Measurements from ENCODE around the gene HAO2. TPM values are rescaled to one million over a fixed set of nuclear protein-coding genes. Genes with fewer than 3 reads are reported as not detected.

HAO2 gene
- total RNA-seq, 1 donor from 2014 or later, result not detected

- Histone ChIP-seq H3K4me3 (no peak overlapping the region), H3K4me1 (no peaks in the 10 kb centered on the region), H3K27me3 (ENCODE audit: low read depth) (no peaks in the 10 kb centered on the region), H3K27ac (replicated peaks) (no peak overlapping the region), H3K36me3 (no peaks in the 10 kb centered on the region), H3K9me3 (replicated peaks) (no peaks in the 10 kb centered on the region)
- TF ChIP-seq, protein P1, sequence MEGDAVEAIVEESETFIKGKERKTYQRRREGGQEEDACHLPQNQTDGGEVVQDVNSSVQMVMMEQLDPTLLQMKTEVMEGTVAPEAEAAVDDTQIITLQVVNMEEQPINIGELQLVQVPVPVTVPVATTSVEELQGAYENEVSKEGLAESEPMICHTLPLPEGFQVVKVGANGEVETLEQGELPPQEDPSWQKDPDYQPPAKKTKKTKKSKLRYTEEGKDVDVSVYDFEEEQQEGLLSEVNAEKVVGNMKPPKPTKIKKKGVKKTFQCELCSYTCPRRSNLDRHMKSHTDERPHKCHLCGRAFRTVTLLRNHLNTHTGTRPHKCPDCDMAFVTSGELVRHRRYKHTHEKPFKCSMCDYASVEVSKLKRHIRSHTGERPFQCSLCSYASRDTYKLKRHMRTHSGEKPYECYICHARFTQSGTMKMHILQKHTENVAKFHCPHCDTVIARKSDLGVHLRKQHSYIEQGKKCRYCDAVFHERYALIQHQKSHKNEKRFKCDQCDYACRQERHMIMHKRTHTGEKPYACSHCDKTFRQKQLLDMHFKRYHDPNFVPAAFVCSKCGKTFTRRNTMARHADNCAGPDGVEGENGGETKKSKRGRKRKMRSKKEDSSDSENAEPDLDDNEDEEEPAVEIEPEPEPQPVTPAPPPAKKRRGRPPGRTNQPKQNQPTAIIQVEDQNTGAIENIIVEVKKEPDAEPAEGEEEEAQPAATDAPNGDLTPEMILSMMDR (IDR thresholded peaks at IDR 0.05; ENCODE audit: borderline replicate concordance), result no peak
- intact Hi-C loops (cut with micrococcal nuclease), result no loop called here
- DNase-seq, result no peak
These were observed 30.6 kb upstream of the HAO2 start for GRCh38 chr1:119338004-119338403.

DNA sequence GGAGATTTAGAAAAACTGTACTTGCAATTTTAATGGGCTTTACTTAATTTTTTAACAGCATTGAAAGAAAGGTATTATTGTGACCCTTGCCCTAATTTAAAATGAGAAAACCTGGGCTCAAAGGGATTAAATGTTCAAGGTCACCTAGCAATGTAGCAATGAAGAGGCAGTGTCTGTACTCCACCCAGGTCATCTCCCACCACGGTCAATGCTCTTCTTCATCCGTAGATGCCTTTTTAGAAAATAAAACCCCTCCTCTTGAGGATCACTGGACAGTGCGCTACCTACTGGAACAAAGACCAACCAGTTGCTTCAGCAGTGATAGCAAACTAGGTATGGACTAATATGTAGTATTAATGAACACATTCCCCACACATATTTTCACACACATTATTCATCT, 29.8 kb upstream of the HAO2 start:
- no peak overlapping the region for H3K27ac ChIP-seq (replicated peaks)
- TF ChIP-seq, protein P1 (IDR thresholded peaks at IDR 0.05; ENCODE audit: borderline replicate concordance), result no peak
- no peaks in the 10 kb centered on the region for H3K4me1 ChIP-seq
- H3K9me3 ChIP-seq (replicated peaks), result no peaks in the 10 kb centered on the region
- H3K36me3 ChIP-seq, result no peaks in the 10 kb centered on the region
- H3K27me3 ChIP-seq (ENCODE audit: low read depth), result no peaks in the 10 kb centered on the region
- no peak overlapping the region for H3K4me3 ChIP-seq
- intact Hi-C loops (cut with micrococcal nuclease), result no loop called here
- no peak for DNase-seq

DNA sequence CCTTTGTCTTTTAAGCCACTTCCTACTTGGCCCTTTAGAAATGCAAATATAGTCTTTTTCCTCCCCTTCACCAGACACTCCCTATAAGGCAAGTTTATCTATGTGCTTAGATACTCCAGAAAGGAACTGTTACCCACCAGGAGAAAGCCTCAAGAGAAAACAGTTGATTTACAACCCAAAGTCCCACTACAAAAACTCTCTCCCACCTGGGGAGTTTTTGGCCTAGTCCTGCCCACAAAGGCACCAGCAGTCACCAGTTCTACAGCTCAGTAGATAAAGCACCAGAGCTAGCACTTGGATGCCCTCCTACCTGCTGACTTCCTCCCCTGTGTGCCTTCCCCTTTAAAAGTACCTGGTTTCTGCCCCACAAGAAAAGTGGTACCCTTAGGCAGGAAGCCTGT, 27.7 kb upstream of the HAO2 start:
- no peaks in the 10 kb centered on the region for H3K4me1 ChIP-seq
- no peak overlapping the region for H3K27ac ChIP-seq (replicated peaks)
- TF ChIP-seq, protein P1 (IDR thresholded peaks at IDR 0.05; ENCODE audit: borderline replicate concordance), result no peak
- H3K4me3 ChIP-seq, result no peak overlapping the region
- intact Hi-C loops (cut with micrococcal nuclease), result no loop called here
- no peaks in the 10 kb centered on the region for H3K36me3 ChIP-seq
- H3K27me3 ChIP-seq (ENCODE audit: low read depth), result no peaks in the 10 kb centered on the region
- peaks cover 10% of the 10 kb centered on the region for H3K9me3 ChIP-seq (replicated peaks)
- DNase-seq, result no peak

DNA sequence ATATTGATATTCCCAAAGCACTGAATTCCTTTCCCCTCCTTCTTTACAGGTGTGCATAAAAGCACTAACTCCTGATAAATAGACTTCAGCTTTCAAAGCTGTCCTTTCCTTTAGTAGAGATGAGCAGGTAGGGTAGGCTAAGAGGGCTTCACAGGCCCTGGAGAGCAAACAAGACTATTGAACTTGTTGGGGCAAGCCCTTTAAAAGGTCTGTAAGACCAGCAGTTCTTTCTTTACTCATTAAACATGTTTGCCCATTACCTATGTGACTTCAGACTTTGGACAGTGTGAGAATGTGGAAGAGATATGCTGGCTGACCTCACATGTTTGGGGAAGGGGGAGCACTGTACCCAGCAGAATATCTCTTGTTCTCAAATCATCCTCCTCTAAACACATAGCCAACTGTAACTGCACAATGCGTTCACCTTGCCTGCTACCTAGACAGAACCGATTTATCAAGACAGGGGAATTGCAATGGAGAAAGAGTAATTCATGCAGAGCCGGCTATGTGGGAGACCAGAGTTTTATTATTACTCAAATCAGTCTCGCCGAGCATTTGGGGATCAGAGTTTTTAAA, 27.1 kb upstream of the HAO2 start:
- intact Hi-C loops (cut with micrococcal nuclease), result no loop called here
- H3K4me3 ChIP-seq, result no peak overlapping the region
- H3K27ac ChIP-seq (replicated peaks), result no peak overlapping the region
- H3K36me3 ChIP-seq, result no peaks in the 10 kb centered on the region
- DNase-seq, result no peak
- no peaks in the 10 kb centered on the region for H3K27me3 ChIP-seq (ENCODE audit: low read depth)
- H3K9me3 ChIP-seq (replicated peaks), result peaks cover 10% of the 10 kb centered on the region
- no peaks in the 10 kb centered on the region for H3K4me1 ChIP-seq
- TF ChIP-seq, protein P1 (IDR thresholded peaks at IDR 0.05; ENCODE audit: borderline replicate concordance), result no peak

GRCh38 chr1:119345398-119345797, 23.2 kb upstream of the HAO2 start:
- no peaks in the 10 kb centered on the region for H3K4me1 ChIP-seq
- H3K27me3 ChIP-seq (ENCODE audit: low read depth), result peaks cover 3% of the 10 kb centered on the region
- TF ChIP-seq, protein P1 (IDR thresholded peaks at IDR 0.05; ENCODE audit: borderline replicate concordance), result no peak
- intact Hi-C loops (cut with micrococcal nuclease), result no loop called here
- no peak overlapping the region for H3K4me3 ChIP-seq
- H3K27ac ChIP-seq (replicated peaks), result no peak overlapping the region
- no peaks in the 10 kb centered on the region for H3K36me3 ChIP-seq
- DNase-seq, result no peak
- H3K9me3 ChIP-seq (replicated peaks), result peaks cover 10% of the 10 kb centered on the region
